DOHH2 (cell line): ENCODE data around the gene DEDD.

Experiments
- CTCF ChIP-seq: fragments of 200-600 bp; sonication (generic); IDR thresholded peaks from one replicate; pipeline ENCODE4 v1.5.1; 2014; ENCODE audit warnings: antibody characterized with exemption, mild to moderate bottlenecking, low read depth, low read length; ENCODE audit not compliant: poor library complexity, severe bottlenecking
- EZH2phosphoT487 ChIP-seq: fragments of 200-600 bp; sonication (generic); IDR thresholded peaks from 2 replicates; pipeline ENCODE4 v1.6.1; 2017; ENCODE audit warnings: borderline replicate concordance, mild to moderate bottlenecking, antibody characterized with exemption, low read length, moderate library complexity, mixed read lengths

- TF ChIP-seq CTCF (no peak), EZH2phosphoT487 (no peak)
These were observed 29.6 kb upstream of the DEDD start for GRCh38 chr1:161162052-161162451.
